GM18867 (cell line): ENCODE data around the gene C19orf47.
A peak's percentile ranks its signal among the peaks of the same experiment; 100 is the strongest.

Experiments used
- ATAC-seq: cut with Tn5 transposase; IDR thresholded peaks from one replicate; pipeline ENCODE4 v1.9.1; 2021; ENCODE audit warnings: mild to moderate bottlenecking, moderate library complexity; ENCODE audit not compliant: unreplicated experiment

Gene C19orf47

GRCh38 chr19:40348125-40348913 lies at the start of gene C19orf47, which contains the start of gene PLD3:
Gene C19orf47 (minus strand): TSS chr19:40348397. CDS start chr19:40341857, 6,540 bp downstream.
Gene PLD3 (plus strand): TSS chr19:40348695. CDS start chr19:40366484, 17,789 bp downstream.
- ATAC-seq: peak; percentile 93

GRCh38 chr19:40397568-40397906 lies 49.3 kb upstream of the C19orf47 start:
- no peak for ATAC-seq

- ATAC-seq: no peak
Measured at GRCh38 chr19:40396886-40397567, 48.8 kb upstream of the C19orf47 start.

GRCh38 chr19:40395956-40396355 lies 47.8 kb upstream of the C19orf47 start:
- no peak for ATAC-seq

GRCh38 chr19:40394816-40395210 lies 46.6 kb upstream of the C19orf47 start:
- ATAC-seq: no peak

- ATAC-seq: no peak
Measured at GRCh38 chr19:40393894-40394815, 46.0 kb upstream of the C19orf47 start.

- no peak for ATAC-seq
Measured at GRCh38 chr19:40392894-40393517, 44.8 kb upstream of the C19orf47 start.

GRCh38 chr19:40392123-40392522 lies 43.9 kb upstream of the C19orf47 start:
- ATAC-seq: no peak

GRCh38 chr19:40390084-40390742 lies 42.0 kb upstream of the C19orf47 start, which contains the start of gene HIPK4:
Gene HIPK4 (minus strand): TSS chr19:40390181. CDS start chr19:40389902, 279 bp downstream.
- ATAC-seq: no peak

- ATAC-seq: no peak
Measured at GRCh38 chr19:40389404-40390083, 41.3 kb upstream of the C19orf47 start.

GRCh38 chr19:40388481-40388880 lies 40.3 kb upstream of the C19orf47 start:
- ATAC-seq: no peak

GRCh38 chr19:40387155-40387554 lies 39.0 kb upstream of the C19orf47 start:
- ATAC-seq: no peak

GRCh38 chr19:40383668-40384248 lies 35.6 kb upstream of the C19orf47 start:
- ATAC-seq: no peak

GRCh38 chr19:40381321-40381720 lies 33.1 kb upstream of the C19orf47 start:
- ATAC-seq: no peak

- no peak for ATAC-seq
Measured at GRCh38 chr19:40380199-40381037, 32.2 kb upstream of the C19orf47 start.

GRCh38 chr19:40379446-40380198 lies 31.4 kb upstream of the C19orf47 start:
- no peak for ATAC-seq

GRCh38 chr19:40378509-40378908 lies 30.3 kb upstream of the C19orf47 start:
- no peak for ATAC-seq
